HEK293 (cell line): ENCODE measurements around the gene PHACTR1.

Source experiments
- CTCF ChIA-PET: fragments of 350-600 bp; formaldehyde crosslinking; extraction: SDS; loops from one replicate; lab custom pipeline; 2021; ENCODE audit warnings: antibody characterized with exemption; lab: Yijun Ruan, JAX
- POLR2A ChIA-PET: fragments of 300-600 bp; formaldehyde crosslinking; extraction: SDS; loops from one replicate; lab custom pipeline; 2020; ENCODE audit warnings: antibody characterized with exemption, inconsistent platforms; lab: Yijun Ruan, JAX
- H3K27ac ChIP-seq: fragments of 200-500 bp; sonication (Bioruptor generic); 2 replicates; pipeline ENCODE4 v1.5.1; 2014; ENCODE audit warnings: low read depth, low read length, control low read depth, inconsistent platforms; ENCODE audit errors: extremely low read depth
- H3K36me3 ChIP-seq, 2 experiments: fragments of 200-500 bp in 1 of 2; sonication (Bioruptor generic) in 1 of 2; 1 replicate in 1 of 2; 2 replicates in 1 of 2; pipeline ENCODE4 v1.5.1; 2014 to 2017; ENCODE audit warnings: inconsistent platforms in 2 of 2, low read length in 2 of 2; ENCODE audit not compliant: control insufficient read depth in 2 of 2, insufficient read depth in 1 of 2
- H3K4me1 ChIP-seq: fragments of 200-500 bp; sonication (Bioruptor generic); 2 replicates; pipeline ENCODE4 v1.5.1; 2014; ENCODE audit warnings: mild to moderate bottlenecking, low read length, inconsistent platforms; ENCODE audit not compliant: control insufficient read depth, insufficient read depth
- H3K4me3 ChIP-seq: 2 replicates; pipeline ENCODE4 v1.5.1; 2011; ENCODE audit warnings: low read depth, mild to moderate bottlenecking, control low read depth, low read length, moderate library complexity
- H3K9me3 ChIP-seq: fragments of 200-500 bp; sonication (Bioruptor generic); 2 replicates; pipeline ENCODE4 v1.5.1; 2014; ENCODE audit warnings: low read depth, low read length, inconsistent platforms; ENCODE audit not compliant: control insufficient read depth, insufficient read depth
- BCL11B ChIP-seq: fragments of 450-650 bp; formaldehyde crosslinking; IDR thresholded peaks from 2 replicates; pipeline ENCODE4 v1.5.1; 2016; ENCODE audit warnings: low read depth, missing biosample characterization, missing genetic modification characterization
- GLIS1 ChIP-seq: fragments of 450-650 bp; formaldehyde crosslinking; IDR thresholded peaks from 2 replicates; pipeline ENCODE4 v1.5.1; 2016; ENCODE audit warnings: missing biosample characterization, missing genetic modification characterization
- KLF9 ChIP-seq: fragments of 450-650 bp; formaldehyde crosslinking; IDR thresholded peaks from 2 replicates; pipeline ENCODE4 v1.5.1; 2016; ENCODE audit warnings: missing biosample characterization, missing genetic modification characterization, low read depth
- TRIM28 ChIP-seq: IDR thresholded peaks from 2 replicates; pipeline ENCODE4 v1.6.1; 2011; ENCODE audit warnings: low read length, control low read depth, borderline replicate concordance
- ZFP41 ChIP-seq: fragments of 450-650 bp; formaldehyde crosslinking; IDR thresholded peaks from 2 replicates; pipeline ENCODE4 v1.5.1; 2016; ENCODE audit warnings: missing biosample characterization, missing genetic modification characterization, borderline replicate concordance
- ZFP69B ChIP-seq: fragments of 450-650 bp; formaldehyde crosslinking; IDR thresholded peaks from 2 replicates; pipeline ENCODE4 v1.5.1; 2016; ENCODE audit warnings: missing biosample characterization, missing genetic modification characterization
- ZNF138 ChIP-seq: fragments of 450-650 bp; formaldehyde crosslinking; IDR thresholded peaks from 2 replicates; pipeline ENCODE4 v1.5.1; 2016; ENCODE audit warnings: missing biosample characterization, missing genetic modification characterization, borderline replicate concordance
- ZNF140 ChIP-seq: fragments of 450-650 bp; formaldehyde crosslinking; IDR thresholded peaks from 2 replicates; pipeline ENCODE4 v1.5.1; 2016; ENCODE audit warnings: missing biosample characterization, missing genetic modification characterization
- ZNF211 ChIP-seq: fragments of 450-650 bp; formaldehyde crosslinking; IDR thresholded peaks from 2 replicates; pipeline ENCODE4 v1.5.1; 2016; ENCODE audit warnings: low read depth, missing biosample characterization, missing genetic modification characterization
- ZNF391 ChIP-seq: fragments of 450-650 bp; formaldehyde crosslinking; IDR thresholded peaks from 2 replicates; pipeline ENCODE4 v1.5.1; 2016; ENCODE audit warnings: low read depth, missing biosample characterization, missing genetic modification characterization, borderline replicate concordance
- ZNF404 ChIP-seq: fragments of 450-650 bp; formaldehyde crosslinking; IDR thresholded peaks from 2 replicates; pipeline ENCODE4 v1.5.1; 2017; ENCODE audit warnings: missing biosample characterization, missing genetic modification characterization
- ZNF423 ChIP-seq: fragments of 450-650 bp; formaldehyde crosslinking; IDR thresholded peaks from 2 replicates; pipeline ENCODE4 v1.5.1; 2016; ENCODE audit warnings: missing biosample characterization, missing genetic modification characterization
- ZNF426 ChIP-seq: fragments of 450-650 bp; formaldehyde crosslinking; IDR thresholded peaks from 2 replicates; pipeline ENCODE4 v1.5.1; 2017; ENCODE audit warnings: missing biosample characterization, missing genetic modification characterization, mild to moderate bottlenecking, inconsistent platforms, moderate library complexity
- ZNF473 ChIP-seq: fragments of 450-650 bp; formaldehyde crosslinking; IDR thresholded peaks from 2 replicates; pipeline ENCODE4 v1.5.1; 2017; ENCODE audit warnings: missing biosample characterization, missing genetic modification characterization
- ZNF596 ChIP-seq: fragments of 450-650 bp; IDR thresholded peaks from 2 replicates; pipeline ENCODE4 v1.5.0; 2018; ENCODE audit warnings: missing biosample characterization, mild to moderate bottlenecking, missing genetic modification characterization, moderate library complexity
- ZNF660 ChIP-seq: fragments of 450-650 bp; IDR thresholded peaks from 2 replicates; pipeline ENCODE4 v1.5.1; 2018; ENCODE audit warnings: missing biosample characterization, mild to moderate bottlenecking, missing genetic modification characterization
- ZNF692 ChIP-seq: fragments of 450-650 bp; formaldehyde crosslinking; IDR thresholded peaks from 2 replicates; pipeline ENCODE4 v1.5.1; 2016; ENCODE audit warnings: missing biosample characterization, missing genetic modification characterization
- ZNF747 ChIP-seq: fragments of 450-650 bp; formaldehyde crosslinking; IDR thresholded peaks from 2 replicates; pipeline ENCODE4 v1.5.1; 2016; ENCODE audit warnings: missing biosample characterization, missing genetic modification characterization
- ZNF768 ChIP-seq: fragments of 450-650 bp; formaldehyde crosslinking; IDR thresholded peaks from 2 replicates; pipeline ENCODE4 v1.5.1; 2018; ENCODE audit warnings: missing biosample characterization, mild to moderate bottlenecking, missing genetic modification characterization
- ZSCAN5A ChIP-seq: fragments of 450-650 bp; formaldehyde crosslinking; IDR thresholded peaks from 2 replicates; pipeline ENCODE4 v1.5.1; 2016; ENCODE audit warnings: missing biosample characterization, missing genetic modification characterization
- ZXDB ChIP-seq: fragments of 450-650 bp; formaldehyde crosslinking; IDR thresholded peaks from 2 replicates; pipeline ENCODE4 v1.5.1; 2016; ENCODE audit warnings: missing biosample characterization, missing genetic modification characterization
- TF ChIP-seq, protein P1 (sequence below): fragments of 450-650 bp; formaldehyde crosslinking; IDR thresholded peaks from 2 replicates; pipeline ENCODE4 v1.5.1; 2017; ENCODE audit warnings: missing biosample characterization, missing genetic modification characterization

PHACTR1 gene

GRCh38 chr6:13222048-13222447 is 505.5 kb downstream of the PHACTR1 start (continued):
- TF ChIP-seq ZNF138 (no peak), ZNF747 (tag by site-specific recombination) (no peak), KLF9 (no peak), ZFP41 (tag by site-specific recombination) (no peak)

- no peak for TF ChIP-seq ZNF211 (tag by site-specific recombination)
- no peak for TF ChIP-seq TRIM28
- TF ChIP-seq ZNF404 = no peak
- no peak for TF ChIP-seq ZFP41 (tag by site-specific recombination)
- no peak for TF ChIP-seq ZSCAN5A (tag by site-specific recombination)
- POLR2A ChIA-PET = no interaction called here
Observed at GRCh38 chr6:13226071-13226470, 509.5 kb downstream of the PHACTR1 start.

GRCh38 chr6:13228264-13229204 is 512.0 kb downstream of the PHACTR1 start:
- TF ChIP-seq ZNF768 (no peak), ZXDB (no peak), ZNF140 (no peak), ZNF391 (tag by site-specific recombination) (no peak), BCL11B (tag by site-specific recombination) (no peak), ZNF473 (no peak), ZNF660 (tag by site-specific recombination) (no peak), ZNF423 (tag by site-specific recombination) (no peak), ZNF426 (tag by site-specific recombination) (no peak), ZNF596 (tag by site-specific recombination) (no peak), GLIS1 (no peak), ZFP69B (tag by site-specific recombination) (no peak), ZNF692 (tag by site-specific recombination) (no peak)
- TF ChIP-seq, protein P1, sequence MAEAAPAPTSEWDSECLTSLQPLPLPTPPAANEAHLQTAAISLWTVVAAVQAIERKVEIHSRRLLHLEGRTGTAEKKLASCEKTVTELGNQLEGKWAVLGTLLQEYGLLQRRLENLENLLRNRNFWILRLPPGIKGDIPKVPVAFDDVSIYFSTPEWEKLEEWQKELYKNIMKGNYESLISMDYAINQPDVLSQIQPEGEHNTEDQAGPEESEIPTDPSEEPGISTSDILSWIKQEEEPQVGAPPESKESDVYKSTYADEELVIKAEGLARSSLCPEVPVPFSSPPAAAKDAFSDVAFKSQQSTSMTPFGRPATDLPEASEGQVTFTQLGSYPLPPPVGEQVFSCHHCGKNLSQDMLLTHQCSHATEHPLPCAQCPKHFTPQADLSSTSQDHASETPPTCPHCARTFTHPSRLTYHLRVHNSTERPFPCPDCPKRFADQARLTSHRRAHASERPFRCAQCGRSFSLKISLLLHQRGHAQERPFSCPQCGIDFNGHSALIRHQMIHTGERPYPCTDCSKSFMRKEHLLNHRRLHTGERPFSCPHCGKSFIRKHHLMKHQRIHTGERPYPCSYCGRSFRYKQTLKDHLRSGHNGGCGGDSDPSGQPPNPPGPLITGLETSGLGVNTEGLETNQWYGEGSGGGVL = no peak
- no peaks in the 10 kb centered on the region for H3K36me3 ChIP-seq
- POLR2A ChIA-PET = no interaction called here
- H3K9me3 ChIP-seq = no peaks in the 10 kb centered on the region
- no peaks in the 10 kb centered on the region for H3K4me1 ChIP-seq
- CTCF ChIA-PET = interaction anchor here (0.6 to 1.8 kb wide), 9 partner anchors 11 to 1156 kb away, joined by 3 to 8 read pairs (median 4); no protein-coding TSS in a partner anchor
- H3K27ac ChIP-seq = no peak overlapping the region
- no peak overlapping the region for H3K4me3 ChIP-seq

More at GRCh38 chr6:13226071-13226470, 509.5 kb downstream of the PHACTR1 start:
- H3K4me1 ChIP-seq = no peaks in the 10 kb centered on the region
- no peak overlapping the region for H3K27ac ChIP-seq
- no peaks in the 10 kb centered on the region for H3K9me3 ChIP-seq
- no peaks in the 10 kb centered on the region for H3K36me3 ChIP-seq
- no peak overlapping the region for H3K4me3 ChIP-seq
- CTCF ChIA-PET = interaction anchor here (0.7 to 1.7 kb wide), 3 partner anchors 10 to 188 kb away, joined by 3 to 4 read pairs (median 3); no protein-coding TSS in a partner anchor
